GM19397 (cell line): ENCODE data around the gene NKIRAS2.

ENCODE experiments used
- ATAC-seq: cut with Tn5 transposase; IDR thresholded peaks from one replicate; pipeline ENCODE4 v1.9.1; 2021; ENCODE audit warnings: mild to moderate bottlenecking, moderate library complexity; ENCODE audit not compliant: unreplicated experiment

Gene NKIRAS2

DNA sequence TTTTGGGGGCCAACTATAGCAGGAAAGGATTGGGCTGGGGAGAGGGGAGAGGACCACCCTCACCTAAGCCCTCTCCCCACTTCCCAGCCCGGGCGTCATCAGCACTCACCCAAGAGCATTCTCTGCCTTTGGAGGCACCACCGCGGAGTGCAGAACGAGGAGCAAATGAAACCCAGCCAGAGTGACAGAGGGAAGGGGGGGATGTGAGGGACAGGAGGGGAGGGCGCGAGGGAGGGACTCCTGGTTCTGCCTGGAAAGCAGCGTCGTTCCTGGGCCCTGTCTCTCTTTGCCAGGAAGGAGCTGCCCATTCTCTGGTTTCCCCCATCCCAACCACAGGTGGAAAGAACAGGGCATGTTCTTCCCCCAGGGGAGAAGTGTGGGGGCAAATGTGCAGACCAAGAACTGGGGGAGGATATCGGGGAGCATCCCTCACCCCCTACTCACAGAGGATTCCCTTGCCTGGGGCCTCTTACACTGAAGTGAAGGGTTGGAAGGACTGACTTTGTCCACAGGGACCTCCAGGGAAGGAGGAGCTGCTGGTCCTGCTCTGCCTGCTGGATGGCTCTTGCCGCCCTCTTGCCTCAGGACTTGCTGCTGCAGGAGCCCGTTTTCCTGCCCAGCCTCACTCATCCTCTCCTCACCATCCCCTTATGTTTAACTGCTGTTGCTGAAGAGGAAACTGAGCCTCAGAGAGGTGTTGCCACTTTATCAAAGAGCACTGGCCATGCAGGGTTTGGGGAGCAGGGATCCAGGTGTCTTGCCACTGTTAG, 34.0 kb downstream of the NKIRAS2 start:
- no peak for ATAC-seq

DNA sequence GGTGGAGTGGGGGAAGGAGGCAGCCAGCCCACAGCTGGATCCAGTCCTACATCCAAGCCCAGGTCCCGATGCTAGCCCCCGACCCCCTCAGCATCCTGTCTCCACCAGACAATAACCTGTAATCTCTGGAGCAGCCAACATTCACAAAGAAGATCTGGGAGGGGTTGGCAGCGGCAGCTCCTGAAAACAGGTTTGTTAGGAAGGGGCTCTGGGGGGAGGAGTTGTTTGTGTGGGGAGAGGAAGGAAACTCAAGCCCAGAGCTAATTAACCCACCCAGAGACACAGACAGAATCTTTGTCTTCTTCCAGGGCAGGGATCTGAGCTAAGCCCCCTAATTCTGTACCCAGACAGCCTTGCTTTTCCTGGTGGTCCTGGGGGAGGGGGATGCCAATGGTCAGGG, 35.1 kb downstream of the NKIRAS2 start:
- no peak for ATAC-seq

DNA sequence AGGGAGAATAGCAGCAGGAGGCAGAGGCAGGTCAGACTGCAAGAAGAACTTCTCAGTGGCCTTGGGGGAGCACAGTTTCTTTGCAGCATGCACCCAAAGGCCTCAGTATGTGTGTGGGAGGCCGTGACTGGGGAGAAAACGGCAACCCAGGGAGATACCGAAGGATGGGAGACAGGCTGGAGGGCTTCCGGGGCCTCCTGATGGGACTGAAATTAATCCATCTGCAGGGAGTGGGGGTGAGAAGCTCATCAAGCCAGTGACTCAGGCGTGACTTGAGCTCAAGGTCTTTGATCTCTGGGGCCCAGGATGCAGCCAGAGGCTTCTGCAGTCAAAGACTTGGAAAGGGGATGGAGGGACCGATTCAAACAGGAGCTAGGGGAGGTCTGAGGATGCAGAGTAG, 35.6 kb downstream of the NKIRAS2 start:
- ATAC-seq: no peak

DNA sequence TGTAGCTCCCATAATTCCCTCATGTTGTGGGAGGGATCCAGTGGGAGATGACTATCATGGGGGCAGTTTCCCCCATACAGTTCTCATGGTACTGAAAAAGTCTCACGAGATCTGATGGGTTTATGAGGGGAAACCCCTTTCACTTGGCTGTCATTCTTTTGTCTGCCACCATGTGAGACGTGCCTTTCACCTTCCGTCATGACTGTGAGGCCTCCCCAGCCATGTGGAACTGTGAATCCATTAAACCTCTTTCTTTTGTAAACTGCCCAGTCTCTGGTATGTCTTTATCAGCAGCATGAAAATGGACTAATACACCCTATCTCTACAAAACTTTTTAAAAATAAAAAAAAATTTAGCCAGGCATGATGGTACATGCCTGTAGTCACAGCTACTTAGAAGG, 36.7 kb downstream of the NKIRAS2 start:
- no peak for ATAC-seq

DNA sequence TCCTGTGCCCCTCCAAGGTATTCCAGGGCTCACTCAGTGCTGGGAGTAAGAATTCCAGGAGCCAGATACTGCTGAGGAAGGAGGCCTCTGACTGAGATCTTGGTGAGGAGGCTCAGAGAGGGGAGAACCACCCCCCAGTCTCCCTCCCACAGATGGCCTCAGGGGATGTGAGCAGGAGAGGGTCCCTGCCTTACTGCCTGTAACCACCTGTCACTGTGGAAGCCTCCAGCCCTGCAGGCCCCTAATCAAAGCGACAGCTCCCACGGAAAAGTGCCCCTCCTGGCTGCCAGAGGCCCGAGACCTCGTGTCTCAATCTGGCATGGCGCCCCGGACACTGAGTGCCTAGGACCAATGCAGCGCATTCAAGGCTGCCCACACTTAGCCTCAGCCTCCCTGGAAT, 38.2 kb downstream of the NKIRAS2 start:
- ATAC-seq: no peak

DNA sequence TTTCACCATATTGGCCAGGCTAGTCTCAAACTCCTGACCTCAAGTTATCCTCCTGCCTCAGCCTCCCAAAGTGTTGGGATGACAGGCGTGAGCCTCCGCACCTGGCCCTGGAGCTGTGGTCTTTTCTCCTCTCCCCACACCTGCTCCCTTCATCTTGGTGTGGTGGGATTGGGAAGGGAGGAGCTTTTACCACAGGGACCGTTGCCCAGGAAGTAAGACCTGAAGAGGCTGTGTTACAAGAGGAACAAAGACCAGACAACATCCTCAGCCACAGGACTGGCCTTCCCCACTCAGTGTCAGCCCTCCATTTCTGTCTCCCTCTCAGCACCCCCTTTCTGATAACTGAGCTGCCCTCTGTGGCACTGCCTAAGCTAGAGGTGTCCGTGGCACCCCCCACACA, 39.9 kb downstream of the NKIRAS2 start:
- no peak for ATAC-seq

DNA sequence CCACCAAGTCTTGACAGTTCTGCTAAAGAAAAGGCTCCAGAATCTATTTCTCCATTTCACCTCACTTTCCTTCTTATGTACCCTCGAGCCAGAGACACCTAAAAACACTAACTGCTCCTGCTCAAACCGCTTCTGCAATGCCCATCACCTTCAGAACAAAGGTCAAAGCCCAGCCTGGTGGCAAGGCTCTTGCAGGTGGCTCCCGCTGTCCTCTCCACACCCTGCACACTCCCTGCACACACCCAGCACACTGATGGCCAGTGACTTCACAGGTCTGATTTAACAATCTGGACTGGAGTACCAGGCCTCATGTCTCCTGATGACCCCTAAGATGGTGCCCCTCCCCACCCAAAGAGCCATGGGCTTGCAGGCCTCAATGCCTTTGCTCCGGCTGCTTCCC, 40.3 kb downstream of the NKIRAS2 start:
- no peak for ATAC-seq

DNA sequence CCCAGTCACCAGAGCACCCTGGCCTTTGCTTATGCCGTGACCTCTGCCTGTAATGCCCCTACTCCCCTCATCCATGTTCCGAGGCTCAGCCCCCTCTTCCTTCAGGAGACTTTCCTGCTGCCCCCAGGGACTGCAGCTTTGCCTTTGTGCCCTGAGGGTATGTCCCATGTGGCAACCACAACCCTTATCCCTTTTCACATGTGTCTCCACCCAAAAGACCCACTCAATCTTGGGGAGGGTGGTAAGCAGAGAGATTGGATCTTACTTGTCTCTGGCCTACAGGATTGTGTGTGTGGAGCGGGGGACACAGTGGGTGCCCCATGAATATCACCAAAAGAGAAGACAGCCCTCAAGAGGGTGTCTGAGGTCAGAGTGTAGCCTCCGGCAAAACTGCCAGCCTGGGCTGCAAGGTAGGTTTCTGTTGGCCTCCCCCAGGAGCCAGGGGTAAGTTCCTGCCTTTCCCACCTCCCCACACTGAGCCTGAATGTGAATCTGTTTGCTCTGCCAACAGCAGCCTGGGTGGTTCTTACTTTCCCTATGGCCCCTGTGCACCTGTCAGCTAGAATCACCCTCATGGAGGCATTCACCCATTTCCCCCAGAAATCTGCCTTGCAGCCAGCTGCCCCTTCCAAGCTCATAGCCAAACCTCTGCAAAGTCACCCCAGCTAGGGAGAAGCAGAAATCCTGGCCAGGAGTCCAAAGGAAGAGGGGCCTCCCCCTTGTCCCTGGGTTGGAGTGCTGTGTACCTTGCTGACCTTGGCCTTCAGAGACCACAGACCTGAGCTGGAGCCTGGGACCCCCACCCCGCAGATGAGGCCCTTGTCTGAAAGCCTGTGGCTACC, 42.0 kb downstream of the NKIRAS2 start:
- no peak for ATAC-seq

DNA sequence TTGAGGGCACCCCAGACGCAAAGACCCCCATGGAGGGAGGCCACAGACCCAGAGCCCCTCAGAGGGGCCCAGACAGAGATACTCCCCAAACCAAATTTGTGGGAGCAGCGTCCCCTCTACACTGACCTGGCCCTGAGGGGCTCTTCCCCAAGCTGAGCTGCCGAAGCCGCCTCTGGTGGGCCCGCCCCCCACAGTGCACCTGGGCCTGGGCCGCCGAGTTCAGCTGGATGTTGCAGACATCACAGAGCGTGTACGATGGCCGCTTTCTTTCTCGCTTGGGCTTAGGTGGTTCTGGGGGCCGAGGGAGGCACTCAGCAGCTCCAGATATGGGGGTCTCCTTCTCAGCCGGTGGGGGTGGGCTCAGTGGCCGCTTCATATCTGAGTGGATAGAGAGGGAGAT, 42.8 kb downstream of the NKIRAS2 start:
- no peak for ATAC-seq

DNA sequence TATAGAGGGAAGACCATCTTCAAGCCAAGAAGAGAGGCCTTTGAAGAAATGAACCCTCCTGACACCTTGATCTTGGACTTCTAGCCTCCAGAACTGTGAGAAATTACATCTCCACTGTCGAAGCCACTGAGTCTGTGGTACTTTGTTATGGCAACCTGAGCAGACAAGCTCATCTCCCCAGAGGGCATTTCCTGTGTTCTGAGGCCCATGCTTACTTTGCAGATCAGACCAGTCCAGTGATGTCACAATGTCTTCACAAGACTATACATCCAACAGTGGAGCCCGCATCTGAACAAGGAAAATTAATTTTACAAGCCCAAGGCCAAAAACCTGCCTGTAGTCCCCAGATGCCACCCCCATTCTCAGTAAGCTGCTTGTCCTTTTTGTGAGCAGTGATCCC, 45.3 kb downstream of the NKIRAS2 start:
- no peak for ATAC-seq

DNA sequence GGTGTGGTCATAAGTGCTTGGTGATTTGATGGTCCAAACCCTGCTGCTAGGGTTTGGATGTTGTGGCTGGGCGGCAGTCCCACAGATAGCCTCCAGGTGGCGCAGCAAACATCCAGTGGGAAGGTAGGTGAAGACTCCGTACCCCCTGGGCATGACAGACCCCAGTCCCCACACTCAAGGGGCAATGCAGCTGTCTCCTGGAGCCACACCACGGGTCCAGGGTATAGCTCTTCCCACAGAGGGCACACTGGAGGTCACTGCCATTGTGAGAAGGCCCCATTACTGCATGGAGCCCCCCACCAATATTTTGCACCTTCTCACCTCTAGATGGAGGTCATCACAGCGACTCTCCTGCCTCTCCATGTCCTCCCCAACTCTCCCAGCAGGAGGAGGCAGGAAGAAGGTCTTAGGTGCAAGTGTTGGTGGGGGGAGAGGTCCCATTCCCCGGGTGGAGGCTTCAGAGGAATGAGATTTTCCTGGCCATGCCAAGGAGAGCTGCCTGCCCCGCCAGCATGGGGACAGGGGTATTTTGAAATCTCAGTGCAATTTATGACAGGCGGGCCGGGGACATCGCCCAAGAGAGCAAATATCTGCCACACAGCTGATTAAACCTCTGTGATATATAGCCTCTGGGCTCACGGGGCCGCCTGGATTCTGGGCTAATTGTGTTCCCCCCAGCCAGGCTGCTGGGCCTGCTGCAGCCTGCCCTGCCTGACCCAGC, 47.6 kb downstream of the NKIRAS2 start:
- ATAC-seq: no peak

DNA sequence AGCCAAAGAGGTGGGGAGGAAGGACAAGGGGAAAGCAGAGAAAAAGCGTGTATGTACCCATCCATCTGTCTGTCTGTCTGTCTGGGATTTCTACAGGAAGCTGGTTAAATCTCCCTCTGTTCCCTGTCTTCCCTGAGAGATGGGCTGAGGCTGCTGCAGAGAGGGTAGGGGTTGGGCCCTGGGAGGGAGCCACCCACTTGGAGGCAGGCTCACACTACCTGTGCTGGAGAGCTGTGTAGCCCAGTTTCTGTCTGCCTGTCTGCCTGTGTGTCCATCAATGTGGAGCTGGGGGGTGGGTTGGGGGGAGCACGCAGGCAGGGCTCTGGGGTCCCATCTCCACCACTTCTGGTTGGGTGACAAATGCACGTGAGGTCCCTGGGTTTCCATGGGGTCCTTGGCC, 49.1 kb downstream of the NKIRAS2 start:
- ATAC-seq: no peak

DNA sequence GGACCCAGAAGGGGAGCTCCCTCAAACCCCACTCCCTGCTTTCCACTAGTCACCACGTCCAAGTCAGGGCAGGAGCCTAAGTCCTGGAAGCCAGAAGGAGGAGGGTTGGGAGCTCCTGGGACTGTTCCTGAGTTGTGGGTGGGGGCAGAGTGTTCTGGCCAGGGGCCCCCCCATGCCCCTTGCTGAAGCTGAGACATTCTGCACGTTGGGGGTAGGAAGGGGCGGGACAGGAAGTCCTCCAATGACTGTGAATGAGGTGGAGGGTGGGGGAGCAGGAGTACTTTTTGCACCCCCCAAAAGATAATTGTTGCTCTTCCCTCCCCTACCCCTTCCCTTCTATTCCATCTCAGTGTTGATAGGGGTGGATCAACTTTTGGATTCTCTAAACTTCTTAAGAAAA, 51.9 kb downstream of the NKIRAS2 start:
- ATAC-seq: no peak

DNA sequence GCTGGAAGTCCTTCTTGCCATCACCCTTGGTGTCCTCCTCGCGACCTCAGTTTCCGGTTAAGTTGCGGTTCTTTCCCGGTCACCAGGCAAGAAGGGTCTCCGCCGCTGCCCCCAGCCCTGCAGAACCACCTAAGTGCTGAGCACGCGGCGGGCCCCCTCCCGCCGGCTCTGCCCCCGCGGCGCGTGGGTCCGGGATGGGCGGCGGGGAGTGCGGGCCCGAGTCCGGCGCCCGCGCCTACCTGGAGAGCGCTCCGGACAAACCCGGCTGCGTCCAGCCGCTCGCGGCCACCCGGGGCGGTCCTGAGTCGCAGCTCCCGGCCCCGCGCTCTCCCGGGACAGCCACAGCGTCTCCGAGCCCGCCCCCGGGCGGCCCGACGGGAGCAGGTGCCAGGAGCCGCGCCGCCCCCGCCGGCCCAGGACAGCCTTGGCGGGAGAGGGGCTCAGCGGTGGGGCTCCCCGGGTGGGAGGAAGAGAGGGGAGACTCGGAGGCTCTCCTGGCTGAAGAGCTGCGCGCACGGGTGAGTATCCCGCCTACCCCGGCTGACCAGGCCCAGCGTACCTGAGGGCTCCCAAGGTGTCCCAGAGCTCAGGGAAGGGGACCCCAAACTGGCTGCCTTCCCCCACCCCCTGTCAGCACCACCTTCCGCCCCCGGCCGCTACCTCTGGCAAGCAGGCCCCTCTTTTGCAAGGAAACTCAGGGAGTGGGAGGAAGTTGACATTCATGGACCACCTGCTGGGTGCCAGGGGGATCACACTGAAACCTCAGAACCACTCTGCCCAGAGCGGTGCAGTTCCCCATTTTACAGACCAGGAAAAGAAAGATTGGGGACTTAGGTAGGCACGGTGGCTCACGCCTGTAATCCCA, 52.7 kb downstream of the NKIRAS2 start:
- no peak for ATAC-seq
